NCI-H1092 (cell line): ENCODE measurements around the gene PRRT4.

ENCODE experiments used
- DNase-seq: peaks from one replicate; lab custom pipeline; 2025; lab: John Stamatoyannopoulos, UW

PRRT4 gene

DNA sequence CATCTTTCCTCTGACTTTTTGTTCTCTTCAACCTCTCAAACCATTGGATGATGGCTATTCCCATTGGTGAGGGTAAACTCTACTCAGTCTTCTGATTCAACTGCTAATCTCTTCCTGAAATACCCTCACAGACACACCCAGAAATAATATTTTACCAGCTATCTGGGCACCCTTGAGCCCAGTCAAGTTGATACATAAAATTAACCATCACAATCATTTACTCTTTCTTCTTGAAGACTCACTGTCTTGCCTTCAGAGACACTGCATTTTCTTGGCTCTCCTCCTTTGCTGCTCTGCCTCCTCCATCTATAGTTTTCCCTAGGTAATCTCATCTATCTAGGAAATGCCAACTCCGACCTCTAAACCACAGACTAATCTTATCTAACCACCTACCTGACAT, 12.6 kb upstream of the PRRT4 start:
- DNase-seq = no peak

DNA sequence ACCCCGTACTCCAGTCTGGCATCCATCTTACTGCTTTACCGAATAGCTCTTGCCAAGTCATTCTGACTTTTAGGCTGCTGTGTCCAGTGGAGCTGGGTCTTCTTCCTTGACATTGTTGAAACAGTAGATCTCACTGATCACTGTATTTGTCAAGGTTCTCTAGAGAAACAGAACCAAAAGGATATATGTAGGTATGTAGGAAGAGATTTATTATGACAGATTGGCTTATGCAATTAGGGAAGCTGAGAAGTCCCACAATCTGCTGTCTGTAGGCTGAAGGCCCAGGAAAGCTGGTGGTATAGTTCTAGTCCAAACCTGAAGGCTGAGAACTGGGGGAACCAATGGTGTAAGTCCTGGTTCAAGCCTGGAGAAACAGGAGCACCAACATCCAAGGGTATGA, 12.1 kb upstream of the PRRT4 start:
- DNase-seq = no peak

DNA sequence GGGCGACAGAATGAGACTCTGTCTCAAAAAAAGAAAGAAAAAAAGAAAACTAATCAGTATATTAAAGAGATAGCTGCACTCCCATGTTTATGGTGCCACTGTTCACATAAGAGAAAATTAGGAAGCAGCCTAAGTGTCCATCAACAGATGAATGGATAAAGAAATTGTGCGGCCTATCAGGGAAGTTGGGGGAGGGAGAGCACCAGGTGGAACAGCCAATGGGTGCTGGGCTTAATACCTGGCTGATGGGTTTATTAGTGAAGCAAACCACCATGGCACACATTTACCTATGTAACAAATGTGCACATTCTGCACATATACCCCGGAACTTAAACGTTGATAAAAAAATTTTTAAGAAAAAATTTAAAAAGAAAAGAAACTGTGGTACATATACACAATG, 9.0 kb upstream of the PRRT4 start:
- no peak for DNase-seq

DNA sequence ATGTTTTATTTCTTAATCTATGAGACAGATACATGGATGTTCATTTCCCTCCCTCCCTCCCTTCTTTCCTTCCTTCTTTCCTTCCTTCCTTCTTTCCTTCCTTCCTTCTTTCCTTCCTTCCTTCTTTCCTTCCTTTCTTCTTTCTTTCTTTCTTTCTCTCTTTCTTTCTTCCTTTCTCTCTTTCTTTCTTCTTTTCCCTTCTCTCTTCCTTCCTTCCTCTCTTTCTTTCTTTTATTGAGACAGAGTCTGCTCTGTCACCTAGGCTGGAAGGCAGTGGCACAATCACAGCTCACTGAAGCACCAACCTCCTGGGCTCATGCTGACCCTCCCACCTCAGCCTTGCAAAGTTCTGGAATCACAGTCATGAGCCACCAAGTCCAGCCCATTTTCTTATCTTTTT, 5.5 kb upstream of the PRRT4 start:
- no peak for DNase-seq

DNA sequence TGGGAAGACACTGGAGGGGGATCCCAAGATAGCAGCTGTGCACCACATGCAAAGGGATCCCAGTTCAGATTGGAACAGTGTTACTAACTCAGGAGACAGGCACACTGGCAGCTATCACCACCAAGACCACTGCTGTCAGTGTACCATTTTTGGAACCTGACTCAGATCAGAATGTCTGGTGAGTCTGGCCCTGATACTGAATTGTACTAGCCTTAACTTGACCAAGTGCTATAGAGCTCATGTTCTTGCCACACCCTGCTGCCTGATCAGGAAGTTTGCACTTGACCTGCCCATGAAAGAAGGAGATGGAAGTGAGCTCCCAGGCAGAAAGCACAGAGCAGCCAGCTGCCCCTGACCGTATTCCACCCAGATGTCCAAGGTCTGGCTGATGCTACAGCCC, 4.8 kb upstream of the PRRT4 start:
- DNase-seq = no peak

DNA sequence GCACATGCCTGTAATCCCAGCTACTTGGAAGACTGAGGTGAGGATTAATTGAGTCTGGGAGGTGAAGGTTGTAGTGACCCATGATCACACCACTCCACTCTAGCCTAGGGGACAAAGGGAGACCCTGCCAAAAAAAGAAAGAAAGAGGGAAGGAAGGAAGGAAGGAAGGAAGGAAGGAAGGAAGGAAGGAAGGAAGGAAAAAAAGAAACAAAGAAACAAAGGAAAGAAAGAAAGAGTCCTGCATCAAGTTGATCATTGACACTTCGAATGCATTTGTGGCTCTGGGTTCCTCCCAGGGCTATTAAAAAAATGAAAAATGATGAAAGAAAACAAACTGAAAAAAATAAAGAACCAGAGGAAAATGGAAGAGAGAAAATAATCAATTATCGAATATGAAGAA, 3.9 kb upstream of the PRRT4 start:
- DNase-seq = no peak

DNA sequence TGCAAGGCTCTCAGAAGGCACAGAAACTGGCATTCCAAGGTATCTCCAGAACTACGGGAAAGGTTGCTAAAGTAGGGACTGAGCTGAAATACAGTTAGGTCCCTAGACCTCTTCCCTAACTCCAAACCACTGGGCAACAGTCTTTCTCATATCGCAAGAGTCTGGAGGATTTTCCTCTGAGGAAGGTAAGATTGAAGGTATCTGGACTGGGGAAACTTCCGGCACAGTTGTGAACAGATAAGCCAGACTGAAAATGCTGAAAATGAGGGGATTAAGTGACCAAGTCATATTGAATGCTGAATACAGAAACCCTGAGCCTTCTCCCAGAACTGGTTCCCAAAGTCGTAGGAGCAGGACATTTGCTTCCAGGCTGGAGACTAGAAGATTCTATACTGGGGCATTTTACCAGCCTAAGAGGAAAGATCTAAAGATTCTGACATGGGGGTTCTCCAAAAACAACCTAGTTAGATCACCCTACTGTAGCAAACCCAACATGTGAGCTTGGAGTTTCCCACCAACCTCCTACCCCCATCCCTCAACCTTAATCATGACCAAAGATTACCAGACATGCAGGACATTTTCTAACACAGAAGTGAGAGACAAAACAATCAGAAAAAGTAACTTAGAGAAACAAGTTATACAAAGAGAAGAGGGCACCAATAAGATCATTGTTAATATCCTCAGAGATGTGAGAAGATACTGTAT, 2.8 kb upstream of the PRRT4 start:
- no peak for DNase-seq

DNA sequence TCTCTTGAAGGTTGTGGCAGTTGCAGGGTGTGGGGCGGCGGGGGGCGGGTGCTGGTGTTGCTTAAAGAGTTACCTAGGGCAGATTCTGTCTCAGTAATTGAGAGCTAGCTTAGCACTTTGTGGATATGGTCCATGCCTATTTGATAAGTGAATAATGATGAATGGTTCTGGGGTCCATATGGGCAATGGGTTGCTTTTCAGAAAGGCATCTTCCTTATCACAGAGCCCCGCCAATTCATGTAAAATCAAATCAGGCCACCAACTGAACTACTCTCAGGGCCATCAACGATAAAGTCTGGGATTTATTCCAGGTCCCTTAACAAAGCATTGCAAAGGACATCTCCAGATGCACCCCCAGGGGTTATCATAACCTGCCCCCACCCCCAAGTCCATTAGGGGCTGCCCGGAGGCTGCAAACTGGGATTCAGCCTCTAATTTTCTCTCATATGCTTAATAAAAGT, 1.8 kb upstream of the PRRT4 start:
- DNase-seq = no peak

DNA sequence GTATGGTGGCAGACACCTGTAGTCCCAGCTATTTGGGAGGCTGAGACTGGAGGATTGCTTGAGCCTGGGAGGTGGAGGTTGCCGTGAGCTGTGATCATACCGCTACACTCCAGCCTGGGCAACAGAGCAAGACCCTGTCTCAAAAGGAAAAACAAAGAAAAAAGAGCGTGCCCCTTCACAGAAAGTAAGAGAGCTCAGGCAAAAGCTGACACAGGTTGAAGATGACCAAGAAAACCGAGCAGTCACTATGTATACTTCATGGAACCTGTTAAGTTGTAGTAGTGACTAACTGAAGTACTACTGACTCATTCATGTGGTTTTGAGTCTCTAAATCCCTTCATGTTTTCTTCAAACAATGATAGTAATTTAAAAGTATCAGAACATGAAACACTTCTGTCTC, 1.2 kb upstream of the PRRT4 start:
- DNase-seq = no peak

DNA sequence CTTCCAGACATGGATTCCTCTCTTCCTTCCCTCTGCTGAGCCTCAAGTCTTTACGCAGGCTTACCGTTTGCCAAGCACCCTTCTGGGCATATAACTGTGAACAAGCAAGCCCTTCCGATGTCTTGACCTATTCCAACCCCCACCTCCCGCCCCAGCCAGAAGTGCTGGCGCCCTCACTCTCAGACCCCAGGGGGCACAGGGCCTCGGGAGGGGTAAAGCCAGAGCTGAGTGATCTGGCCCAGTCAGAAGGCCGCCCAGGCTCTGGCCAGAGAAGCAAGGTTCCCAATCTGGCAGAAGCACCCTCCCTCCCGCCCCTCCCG, 1.2 kb downstream of the PRRT4 start:
- no peak for DNase-seq

DNA sequence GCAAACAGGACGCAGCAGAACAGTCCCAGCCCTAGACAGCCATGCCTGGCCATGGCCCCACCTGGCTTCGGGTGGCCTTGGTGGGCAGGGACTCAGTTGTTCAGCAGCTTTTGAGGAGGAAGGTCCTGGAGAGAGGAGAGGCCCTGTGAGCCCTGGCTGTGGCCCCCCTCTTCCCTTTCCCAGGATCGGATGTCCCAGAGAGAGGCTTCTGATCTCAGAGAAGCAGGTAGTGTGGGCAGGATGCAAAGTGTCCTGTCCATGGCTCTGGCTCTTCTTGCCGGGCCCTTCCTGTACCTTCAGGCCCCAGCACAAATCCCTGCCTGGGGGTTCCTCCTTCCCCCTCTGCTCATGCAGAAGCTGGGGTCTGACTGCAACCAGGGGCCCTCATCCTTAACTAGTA, 1.6 kb downstream of the PRRT4 start:
- DNase-seq = no peak

DNA sequence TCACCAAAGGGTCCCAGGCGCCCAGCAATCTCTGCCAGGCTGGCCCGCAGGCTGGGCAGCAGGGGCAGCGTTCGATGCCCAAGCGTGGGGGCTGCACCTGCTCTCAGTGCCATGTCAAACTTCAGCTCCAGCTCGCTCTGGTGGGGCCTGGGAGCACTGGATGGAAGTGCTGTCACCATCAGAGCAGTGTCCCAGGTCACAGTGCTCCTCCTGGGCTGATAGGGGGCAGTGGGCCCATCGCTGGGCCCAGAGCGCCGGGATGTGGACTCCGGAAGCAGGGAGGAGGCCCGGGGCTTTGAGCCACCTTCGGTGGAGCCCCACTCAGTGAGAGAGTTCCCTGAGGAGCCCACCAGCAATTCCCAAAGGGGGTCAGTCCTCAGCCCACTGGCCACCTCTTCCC, 2.2 kb downstream of the PRRT4 start:
- DNase-seq = no peak

DNA sequence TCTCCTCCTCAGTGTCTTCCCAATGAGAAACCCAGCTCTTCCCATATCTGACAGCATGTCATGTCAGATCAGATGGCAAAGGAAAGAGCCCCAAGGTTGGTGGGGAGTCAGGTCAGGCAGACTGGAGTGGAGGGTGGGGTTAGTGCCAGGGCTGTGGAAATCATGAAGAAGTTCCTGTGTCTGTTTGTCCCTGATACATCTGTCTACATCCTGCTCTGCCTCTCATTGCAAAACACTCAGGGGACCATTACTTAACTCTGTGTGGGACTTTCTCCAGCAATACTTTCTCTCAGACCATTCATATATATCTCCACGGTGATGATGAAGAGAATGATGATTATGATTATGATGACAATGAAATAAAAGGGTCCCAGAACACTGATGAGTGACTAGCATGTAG, 3.3 kb downstream of the PRRT4 start:
- no peak for DNase-seq

DNA sequence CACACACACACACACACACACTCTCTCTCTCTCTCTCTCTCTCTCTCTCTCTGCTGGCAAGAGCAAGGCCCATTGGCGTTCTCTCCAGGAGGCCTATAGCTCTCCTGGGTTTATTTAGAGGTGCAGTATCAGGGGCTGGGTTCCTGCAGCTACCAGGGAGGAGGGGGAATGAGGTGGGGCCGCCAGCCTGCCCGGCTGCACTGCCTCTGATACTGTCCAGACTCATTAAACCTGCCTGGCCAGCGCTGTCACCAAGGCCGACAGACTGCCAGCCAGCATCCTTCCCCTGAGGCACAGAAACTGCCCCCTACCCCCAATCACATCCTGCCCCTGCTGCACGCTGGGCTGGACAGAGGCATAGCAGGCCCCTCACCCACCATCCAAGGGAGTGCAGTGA, 4.3 kb downstream of the PRRT4 start:
- DNase-seq = no peak

DNA sequence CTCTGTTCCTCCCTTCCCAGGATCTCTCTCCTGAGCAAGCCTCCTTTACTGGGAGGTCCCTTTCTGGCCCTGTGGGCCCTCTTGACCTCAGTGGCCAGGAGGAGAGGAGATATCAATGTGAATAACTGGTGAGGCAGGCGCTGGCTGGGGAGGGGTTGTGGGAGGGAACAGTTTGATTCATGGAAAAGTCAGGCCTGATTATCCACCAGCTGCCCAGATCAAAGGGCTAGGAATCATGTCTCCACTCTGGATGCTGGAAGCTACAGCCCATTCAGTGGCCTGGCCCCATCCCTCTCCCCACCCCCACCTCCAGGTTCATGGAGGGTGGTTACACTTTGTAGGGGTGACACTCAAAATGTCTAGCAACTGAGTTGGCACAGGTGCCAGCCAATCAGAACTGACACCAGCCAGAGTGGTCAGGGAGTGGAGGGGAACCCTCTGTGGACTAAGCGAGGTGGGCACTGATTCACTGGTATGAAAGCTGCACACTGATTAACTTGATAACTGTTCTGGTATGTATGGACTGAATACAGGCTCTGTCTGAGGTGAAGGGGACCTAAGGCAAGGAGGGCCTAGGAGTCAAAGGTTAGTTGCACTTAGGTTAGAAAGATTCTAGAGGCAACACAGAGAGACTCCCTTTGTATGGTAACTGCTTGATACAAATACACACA, 4.8 kb downstream of the PRRT4 start:
- no peak for DNase-seq

DNA sequence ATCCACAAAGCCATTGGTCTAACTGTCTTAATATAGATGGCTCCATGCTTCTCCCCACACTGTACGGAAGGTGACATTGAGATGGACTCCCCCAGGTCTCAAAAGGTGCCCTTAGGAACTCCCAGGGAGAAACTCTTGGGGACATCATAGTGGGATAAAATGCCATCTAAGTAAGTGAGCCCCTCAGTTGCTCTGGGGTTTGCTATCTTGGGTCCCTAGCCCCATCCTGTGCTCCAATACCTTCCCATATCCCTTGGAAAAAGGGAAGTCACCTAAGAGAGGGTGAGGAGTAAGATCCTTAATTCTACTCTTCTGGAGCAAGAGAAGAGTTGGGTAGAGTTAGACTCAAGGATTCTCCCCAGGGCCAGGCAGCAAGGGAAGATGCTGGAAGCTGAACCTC, 7.9 kb downstream of the PRRT4 start:
- DNase-seq = no peak

DNA sequence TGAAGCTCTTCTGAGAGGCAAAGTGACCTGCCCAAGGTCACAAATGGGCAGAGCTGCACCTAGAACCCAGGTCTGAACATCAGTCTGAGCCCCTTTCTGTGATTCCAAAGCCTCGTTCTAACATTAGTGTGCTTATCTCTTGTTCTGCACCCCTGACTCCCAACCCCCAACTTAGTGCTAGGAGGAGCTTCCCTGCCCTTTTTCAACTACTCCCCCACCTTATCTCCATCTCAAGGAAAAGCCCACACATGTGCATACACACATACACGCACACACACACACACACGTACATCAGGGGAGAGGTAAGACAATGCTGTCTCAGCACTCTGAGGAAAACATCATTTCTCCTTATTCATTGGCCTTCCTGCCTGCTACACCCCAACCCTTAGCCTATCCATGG, 8.3 kb downstream of the PRRT4 start:
- DNase-seq = no peak

DNA sequence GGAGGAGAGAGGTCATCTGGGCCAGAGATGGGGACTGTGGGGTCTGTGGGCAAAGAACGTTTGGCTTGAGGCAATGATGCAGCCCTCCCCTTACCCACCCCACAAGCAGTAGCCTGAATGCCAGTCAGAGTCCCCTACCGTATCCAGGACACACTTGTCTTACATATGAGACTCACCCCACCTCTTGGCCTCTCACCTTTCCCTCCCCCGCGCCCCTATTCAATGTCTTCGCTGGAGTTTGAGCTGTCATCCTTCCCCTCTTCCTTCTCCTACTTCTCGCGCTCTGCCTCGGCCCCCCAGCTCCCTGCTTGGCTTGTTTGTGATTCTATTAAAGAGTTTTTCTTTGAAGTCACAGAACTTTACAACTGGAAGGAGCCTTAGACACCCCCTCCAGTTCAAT, 8.9 kb downstream of the PRRT4 start:
- DNase-seq = no peak

DNA sequence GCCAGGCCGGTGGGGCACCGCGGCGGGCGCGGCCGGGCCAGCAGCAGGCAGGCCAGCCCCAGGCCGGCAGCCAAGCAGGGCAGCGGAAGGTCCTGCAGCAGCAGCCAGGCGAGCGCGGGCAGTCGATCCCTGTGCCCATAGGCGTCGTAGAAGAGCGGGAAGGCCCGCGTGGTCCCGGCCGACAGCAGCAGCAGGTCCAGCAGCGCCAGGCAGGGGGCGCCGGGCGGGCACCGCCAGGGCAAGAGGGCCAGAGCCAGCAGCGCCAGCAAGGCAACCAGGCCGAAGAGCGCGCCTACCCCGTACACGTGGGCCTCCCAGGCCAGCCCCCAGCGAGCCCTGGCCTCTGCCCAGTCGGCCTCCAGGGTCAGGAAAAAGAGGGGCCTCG, 9.3 kb downstream of the PRRT4 start:
- peak; percentile 38 for DNase-seq

DNA sequence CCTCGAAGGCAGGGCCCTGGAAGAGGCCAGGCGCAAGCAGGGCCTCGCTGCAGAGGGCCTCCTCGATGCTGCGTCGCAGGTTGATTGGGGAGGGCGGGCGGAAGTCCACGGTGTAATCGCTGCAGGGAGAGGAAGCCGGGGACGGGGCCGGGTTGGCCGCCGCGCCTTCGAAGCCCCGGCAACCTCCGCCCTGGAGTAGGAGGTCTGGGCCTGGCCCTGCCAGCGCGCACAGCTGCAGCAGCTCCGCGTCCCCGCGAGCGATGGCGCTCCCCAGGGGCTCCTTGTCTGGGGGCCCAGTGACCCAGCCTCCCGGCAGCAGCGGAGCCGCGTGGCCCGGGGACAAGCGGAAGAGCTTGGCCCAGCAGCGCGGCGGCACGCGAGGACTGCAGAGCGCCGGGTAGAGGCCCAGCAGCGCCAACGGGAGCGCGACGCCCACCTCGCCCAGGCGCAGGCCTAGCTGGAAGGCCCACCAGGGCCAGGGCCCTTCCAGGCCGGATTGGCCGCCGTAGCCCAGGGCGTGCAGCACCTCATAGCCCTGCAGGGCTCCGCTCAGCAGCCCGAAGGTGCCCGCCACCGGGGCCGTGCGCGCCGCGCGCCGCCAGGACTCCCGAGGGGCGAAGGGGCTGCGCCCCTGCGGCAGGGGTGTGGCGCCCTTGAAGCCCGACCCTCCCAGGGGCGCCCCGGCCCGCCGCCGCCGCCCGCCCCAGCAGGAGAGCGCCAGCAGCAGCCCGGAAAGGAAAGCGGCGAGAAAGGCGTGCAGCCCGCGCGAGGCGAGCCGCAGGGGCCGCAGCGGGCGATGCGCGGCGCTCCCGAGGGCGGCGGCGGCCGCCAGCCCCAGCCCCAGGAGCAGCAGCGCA, 10.0 kb downstream of the PRRT4 start:
- DNase-seq = no peak

DNA sequence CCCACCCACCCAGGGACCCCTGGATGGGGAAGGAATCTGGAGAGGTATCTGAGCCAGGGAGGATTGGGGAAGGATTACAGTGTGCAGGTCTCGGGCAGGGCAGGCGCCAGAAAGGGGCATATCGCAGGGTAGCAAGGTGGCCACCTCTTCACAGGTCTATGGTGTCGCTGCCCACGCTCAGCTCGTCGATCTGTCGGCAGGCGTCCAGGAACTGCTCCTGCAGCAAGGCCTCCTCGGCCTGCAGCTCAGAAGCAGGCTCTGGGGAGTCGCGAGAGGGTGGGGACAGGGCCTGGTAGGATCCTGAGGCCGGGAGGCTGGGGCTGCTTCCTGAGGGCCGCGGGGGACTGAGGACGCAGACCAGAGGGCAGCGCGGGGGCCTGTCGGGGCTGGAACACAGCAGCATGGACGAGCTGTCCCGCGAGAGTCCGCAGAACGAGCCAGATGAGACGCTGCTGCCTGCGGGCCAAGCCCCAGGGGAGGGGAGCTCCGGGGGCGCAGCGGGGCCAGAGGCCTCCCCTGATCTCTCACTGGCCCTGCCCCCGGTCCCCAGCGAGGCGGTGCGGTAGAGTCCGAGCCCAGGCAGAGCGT, 10.7 kb downstream of the PRRT4 start:
- no peak for DNase-seq

DNA sequence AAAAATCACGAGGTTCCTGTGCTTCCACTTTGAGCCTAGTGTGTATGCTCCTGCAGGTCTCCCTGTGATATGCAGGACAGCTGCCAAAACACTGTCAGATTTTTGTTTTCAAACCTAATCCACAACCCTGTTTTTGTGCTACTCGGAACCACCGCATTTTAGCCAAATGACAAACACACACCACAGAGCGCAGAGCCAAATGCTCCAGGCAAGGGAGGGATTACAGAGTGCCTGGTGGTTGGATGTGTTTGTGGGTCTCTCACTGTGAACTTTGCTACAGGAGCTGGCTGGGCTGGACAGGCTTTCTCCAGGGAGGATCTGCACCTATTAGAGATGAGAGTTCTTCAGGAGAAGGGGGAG, 12.0 kb downstream of the PRRT4 start:
- no peak for DNase-seq

DNA sequence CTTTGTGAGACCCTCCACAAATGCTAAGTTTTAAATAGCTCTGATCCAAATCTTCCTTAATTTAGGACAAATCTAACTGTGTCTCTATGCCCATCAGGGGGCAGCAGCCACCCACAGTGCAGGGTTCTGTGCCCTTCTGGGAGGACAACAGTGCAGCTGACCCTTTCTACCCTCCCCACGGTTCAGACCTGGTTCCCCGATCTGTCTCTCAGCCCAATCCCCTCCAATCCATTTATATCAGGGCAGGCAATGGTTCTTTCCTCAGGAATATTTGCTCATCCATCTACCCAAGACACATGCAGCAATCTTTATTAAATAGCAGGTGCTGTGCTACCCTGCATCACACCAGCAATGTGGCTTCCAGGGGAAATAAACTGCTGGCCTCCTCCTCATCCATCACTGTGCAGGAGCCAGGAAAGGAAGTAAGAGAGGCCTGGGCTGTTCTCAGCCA, 13.8 kb downstream of the PRRT4 start:
- peak; percentile 24 for DNase-seq
